Activated naive CD4-positive, alpha-beta T cell treated with anti-CD3 and anti-CD28 coated beads, Interleukin-2, amount 50 U/mL, for 16 hours (primary cell): Measurements from ENCODE around the gene DCC.

ENCODE experiments used
- DNase-seq: peaks from one replicate; pipeline ENCODE4 v3.0.0-alpha.2; 2020

The DCC gene

GRCh38 chr18:52945552-52945951 is 605.6 kb downstream of the DCC start:
- DNase-seq = no peak

GRCh38 chr18:52948868-52949444 is 609.0 kb downstream of the DCC start:
- DNase-seq = no peak

- no peak for DNase-seq
These were observed 610.2 kb downstream of the DCC start for GRCh38 chr18:52950155-52950554.

- no peak for DNase-seq
These were observed 613.4 kb downstream of the DCC start for GRCh38 chr18:52953387-52953786.

GRCh38 chr18:52963481-52963880 is 623.5 kb downstream of the DCC start:
- no peak for DNase-seq

- no peak for DNase-seq
These were observed 630.7 kb downstream of the DCC start for GRCh38 chr18:52970686-52971085.

GRCh38 chr18:52971097-52971496 is 631.1 kb downstream of the DCC start:
- DNase-seq = no peak

GRCh38 chr18:52979892-52980291 is 639.9 kb downstream of the DCC start:
- no peak for DNase-seq

GRCh38 chr18:52991246-52991645 is 651.2 kb downstream of the DCC start:
- no peak for DNase-seq

- no peak for DNase-seq
These were observed 652.0 kb downstream of the DCC start for GRCh38 chr18:52992041-52992440.

GRCh38 chr18:52995875-52996274 is 655.9 kb downstream of the DCC start:
- DNase-seq = no peak

- no peak for DNase-seq
These were observed 659.6 kb downstream of the DCC start for GRCh38 chr18:52999633-53000032.

- DNase-seq = no peak
These were observed 664.8 kb downstream of the DCC start for GRCh38 chr18:53004798-53005197.

GRCh38 chr18:53018791-53019190 is 678.8 kb downstream of the DCC start:
- DNase-seq = no peak

GRCh38 chr18:53025247-53025646 is 685.2 kb downstream of the DCC start:
- no peak for DNase-seq

GRCh38 chr18:53028565-53028964 is 688.6 kb downstream of the DCC start:
- DNase-seq = no peak

- DNase-seq = no peak
These were observed 693.1 kb downstream of the DCC start for GRCh38 chr18:53033128-53033527.

- DNase-seq = no peak
These were observed 698.6 kb downstream of the DCC start for GRCh38 chr18:53038608-53039007.

- DNase-seq = no peak
These were observed 700.3 kb downstream of the DCC start for GRCh38 chr18:53040286-53040685.

GRCh38 chr18:53056064-53056463 is 716.1 kb downstream of the DCC start:
- no peak for DNase-seq

- DNase-seq = no peak
These were observed 730.8 kb downstream of the DCC start for GRCh38 chr18:53070788-53071187.

- DNase-seq = no peak
These were observed 740.7 kb downstream of the DCC start for GRCh38 chr18:53080687-53081086.

GRCh38 chr18:53093636-53094035 is 753.6 kb downstream of the DCC start:
- DNase-seq = no peak

GRCh38 chr18:53101536-53102105 is 761.6 kb downstream of the DCC start:
- no peak for DNase-seq

GRCh38 chr18:53114441-53114840 is 774.4 kb downstream of the DCC start:
- no peak for DNase-seq
